ENCODE data around the gene GALNT18. TPM values are rescaled to one million over a fixed set of nuclear protein-coding genes. Genes with fewer than 3 reads are reported as not detected.

The GALNT18 gene
- total RNA-seq, 1 experiment from 2014 or later: 9.2 TPM

DNA sequence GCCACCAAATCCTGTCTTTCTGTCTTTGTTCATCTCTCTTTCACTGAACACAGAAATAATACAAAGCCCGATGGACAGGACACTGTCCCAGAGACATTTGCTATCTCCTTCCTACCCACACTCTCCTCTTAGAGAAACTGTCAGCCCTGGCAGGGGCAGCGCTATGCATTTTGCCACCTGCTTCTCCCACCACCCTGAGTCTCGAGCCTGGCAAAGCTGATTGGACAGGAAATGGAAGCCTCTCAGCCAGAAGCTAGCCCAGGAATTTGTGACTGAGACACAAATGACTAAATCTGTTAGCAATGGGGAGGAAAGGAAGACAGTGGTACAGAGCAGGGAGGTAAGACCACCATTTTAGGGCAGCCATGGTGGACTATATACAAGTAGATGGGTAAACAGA lies 14.9 kb upstream of the GALNT18 start:
- CTCF ChIA-PET: interaction anchor here (1.0 kb wide), 1 partner anchor 15 kb away, joined by 3 read pairs; the partner anchor contains the start of gene GALNT18
- H3K36me3 Mint-ChIP-seq (ENCODE audit: insufficient read depth, unreplicated experiment): no peaks in the 10 kb centered on the region
- BruUV-seq (replicated peaks): no TSS peak
- TF ChIP-seq, protein P1, sequence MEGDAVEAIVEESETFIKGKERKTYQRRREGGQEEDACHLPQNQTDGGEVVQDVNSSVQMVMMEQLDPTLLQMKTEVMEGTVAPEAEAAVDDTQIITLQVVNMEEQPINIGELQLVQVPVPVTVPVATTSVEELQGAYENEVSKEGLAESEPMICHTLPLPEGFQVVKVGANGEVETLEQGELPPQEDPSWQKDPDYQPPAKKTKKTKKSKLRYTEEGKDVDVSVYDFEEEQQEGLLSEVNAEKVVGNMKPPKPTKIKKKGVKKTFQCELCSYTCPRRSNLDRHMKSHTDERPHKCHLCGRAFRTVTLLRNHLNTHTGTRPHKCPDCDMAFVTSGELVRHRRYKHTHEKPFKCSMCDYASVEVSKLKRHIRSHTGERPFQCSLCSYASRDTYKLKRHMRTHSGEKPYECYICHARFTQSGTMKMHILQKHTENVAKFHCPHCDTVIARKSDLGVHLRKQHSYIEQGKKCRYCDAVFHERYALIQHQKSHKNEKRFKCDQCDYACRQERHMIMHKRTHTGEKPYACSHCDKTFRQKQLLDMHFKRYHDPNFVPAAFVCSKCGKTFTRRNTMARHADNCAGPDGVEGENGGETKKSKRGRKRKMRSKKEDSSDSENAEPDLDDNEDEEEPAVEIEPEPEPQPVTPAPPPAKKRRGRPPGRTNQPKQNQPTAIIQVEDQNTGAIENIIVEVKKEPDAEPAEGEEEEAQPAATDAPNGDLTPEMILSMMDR (IDR thresholded peaks at IDR 0.05; ENCODE audit: unreplicated experiment): no peak
- no peaks in the 10 kb centered on the region for H3K27me3 Mint-ChIP-seq (ENCODE audit: unreplicated experiment)
- intact Hi-C loops (cut with micrococcal nuclease; ENCODE audit: unreplicated experiment): no loop called here
- no peaks in the 10 kb centered on the region for H3K4me1 Mint-ChIP-seq (ENCODE audit: low read depth, unreplicated experiment)
- no peak for DNase-seq
- no peaks in the 10 kb centered on the region for H3K9me3 Mint-ChIP-seq (ENCODE audit: low read depth, unreplicated experiment)
- H3K27ac Mint-ChIP-seq (ENCODE audit: unreplicated experiment): no peak overlapping the region
- no peak overlapping the region for H3K4me3 Mint-ChIP-seq (ENCODE audit: low read depth, unreplicated experiment)

DNA sequence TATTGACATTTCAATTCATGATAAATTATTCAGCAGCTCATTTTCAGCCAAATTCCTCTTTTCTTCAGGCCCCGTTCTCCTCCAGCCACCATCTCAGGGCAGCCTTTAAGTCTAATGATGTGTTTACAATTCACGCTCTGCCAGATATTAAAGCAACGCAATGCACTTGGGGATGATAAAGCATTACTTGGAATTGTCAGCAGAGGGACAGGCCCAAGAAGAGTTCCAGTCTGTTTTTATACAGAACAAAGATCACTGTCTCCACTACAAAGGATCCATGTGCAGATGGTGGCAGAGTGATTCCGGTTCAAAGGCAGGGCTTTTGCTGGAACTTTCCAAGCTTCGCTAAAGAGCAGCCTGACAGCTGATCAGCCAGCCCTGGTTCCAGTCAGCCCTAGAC lies 13.6 kb upstream of the GALNT18 start:
- DNase-seq: no peak
- Mint-ChIP-seq H3K4me1 (ENCODE audit: low read depth, unreplicated experiment) (no peaks in the 10 kb centered on the region), H3K9me3 (ENCODE audit: low read depth, unreplicated experiment) (no peaks in the 10 kb centered on the region), H3K36me3 (ENCODE audit: insufficient read depth, unreplicated experiment) (no peaks in the 10 kb centered on the region), H3K4me3 (ENCODE audit: low read depth, unreplicated experiment) (no peak overlapping the region), H3K27me3 (ENCODE audit: unreplicated experiment) (peaks cover 7% of the 10 kb centered on the region), H3K27ac (ENCODE audit: unreplicated experiment) (no peak overlapping the region)
- intact Hi-C loops (cut with micrococcal nuclease; ENCODE audit: unreplicated experiment): no loop called here
- TF ChIP-seq, protein P1 (IDR thresholded peaks at IDR 0.05; ENCODE audit: unreplicated experiment): no peak
- CTCF ChIA-PET: no interaction called here
- BruUV-seq (replicated peaks): no TSS peak

DNA sequence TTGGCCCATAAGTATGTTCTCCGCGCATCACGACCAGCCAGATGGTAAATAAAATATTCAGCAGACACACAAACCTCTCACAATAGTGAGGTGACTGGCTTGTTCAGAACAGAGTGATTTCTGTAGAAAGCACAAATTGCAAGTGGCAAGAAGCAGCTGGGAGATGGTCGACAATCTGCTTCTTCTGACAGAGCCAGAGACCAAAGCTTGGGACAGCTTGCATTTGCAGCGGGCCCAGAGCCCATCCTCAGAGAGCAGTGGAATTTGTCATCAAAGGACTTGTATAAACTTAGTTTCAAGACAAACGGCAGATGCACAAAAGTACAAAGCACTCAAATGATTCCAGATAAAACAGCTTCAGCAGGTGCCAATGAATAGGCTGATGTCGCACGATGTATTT lies 7.6 kb upstream of the GALNT18 start:
- Mint-ChIP-seq H3K4me3 (ENCODE audit: low read depth, unreplicated experiment) (no peak overlapping the region), H3K27ac (ENCODE audit: unreplicated experiment) (no peak overlapping the region), H3K4me1 (ENCODE audit: low read depth, unreplicated experiment) (no peaks in the 10 kb centered on the region), H3K9me3 (ENCODE audit: low read depth, unreplicated experiment) (no peaks in the 10 kb centered on the region), H3K27me3 (ENCODE audit: unreplicated experiment) (peaks cover 38% of the 10 kb centered on the region), H3K36me3 (ENCODE audit: insufficient read depth, unreplicated experiment) (no peaks in the 10 kb centered on the region)
- TF ChIP-seq, protein P1 (IDR thresholded peaks at IDR 0.05; ENCODE audit: unreplicated experiment): no peak
- CTCF ChIA-PET: no interaction called here
- intact Hi-C loops (cut with micrococcal nuclease; ENCODE audit: unreplicated experiment): loop anchor here (10.0 kb wide), 1 partner anchor 595 kb away; no protein-coding TSS in a partner anchor
- DNase-seq: no peak
- BruUV-seq (replicated peaks): no TSS peak

DNA sequence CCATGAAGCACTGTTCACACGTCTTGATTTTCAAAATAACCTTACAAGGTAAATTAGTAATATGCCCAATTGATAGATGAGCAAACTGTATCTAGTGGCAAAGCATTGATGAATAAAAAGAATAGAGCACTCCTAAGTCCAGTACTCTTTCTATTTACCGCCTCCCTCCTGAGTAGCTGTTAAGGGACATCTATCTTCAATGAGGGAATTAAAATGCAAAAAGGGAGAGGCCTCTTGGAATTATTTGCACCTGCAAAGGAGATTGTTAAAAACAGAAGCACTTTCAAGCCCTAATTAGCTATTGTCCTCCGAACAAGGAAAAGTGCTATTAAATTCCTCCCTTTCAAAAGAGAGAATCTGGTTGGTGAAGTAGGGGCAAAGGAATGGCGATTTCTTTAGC lies 6.8 kb upstream of the GALNT18 start:
- H3K4me1 Mint-ChIP-seq (ENCODE audit: low read depth, unreplicated experiment): no peaks in the 10 kb centered on the region
- no peak overlapping the region for H3K27ac Mint-ChIP-seq (ENCODE audit: unreplicated experiment)
- no peak overlapping the region for H3K4me3 Mint-ChIP-seq (ENCODE audit: low read depth, unreplicated experiment)
- H3K36me3 Mint-ChIP-seq (ENCODE audit: insufficient read depth, unreplicated experiment): no peaks in the 10 kb centered on the region
- TF ChIP-seq, protein P1 (IDR thresholded peaks at IDR 0.05; ENCODE audit: unreplicated experiment): no peak
- BruUV-seq (replicated peaks): no TSS peak
- intact Hi-C loops (cut with micrococcal nuclease; ENCODE audit: unreplicated experiment): loop anchor here (10.0 kb wide), 1 partner anchor 594 kb away; no protein-coding TSS in a partner anchor
- H3K27me3 Mint-ChIP-seq (ENCODE audit: unreplicated experiment): peaks cover 38% of the 10 kb centered on the region
- no peak for DNase-seq
- CTCF ChIA-PET: no interaction called here
- H3K9me3 Mint-ChIP-seq (ENCODE audit: low read depth, unreplicated experiment): no peaks in the 10 kb centered on the region

All from Calu3 (cell line).